Esophagus squamous epithelium (tissue), 5 donors: ENCODE results near the gene IER2. TPM values are rescaled to one million over a fixed set of nuclear protein-coding genes. Genes with fewer than 3 reads are reported as not detected.

Source experiments
- DNase-seq: peaks from one replicate; lab custom pipeline; 2025; lab: John Stamatoyannopoulos, UW
- H3K27ac ChIP-seq, 4 donors: fragments of 200-600 bp; sonication (generic); one replicate each; pipeline ENCODE4 v1.5.1; 2016 to 2019; ENCODE audit warnings: mild to moderate bottlenecking in 1 of 4
- H3K27me3 ChIP-seq, 4 donors: fragments of 200-600 bp; sonication (generic); 1 replicate in 3 of 4; 2 replicates in 1 of 4; pipeline versions ENCODE4 v1.5.1 to v1.6.0; 2017 to 2021; ENCODE audit warnings: antibody characterized with exemption in 1 of 4
- H3K36me3 ChIP-seq, 3 donors: fragments of 200-600 bp; sonication (generic); one replicate each; pipeline ENCODE4 v1.5.1; 2016 to 2019
- H3K4me1 ChIP-seq, 3 donors: fragments of 200-600 bp; sonication (generic); one replicate each; pipeline ENCODE4 v1.5.1; 2017 to 2019
- H3K4me3 ChIP-seq, 4 donors: fragments of 200-600 bp; sonication (generic); 1 replicate in 3 of 4; 2 replicates in 1 of 4; pipeline ENCODE4 v1.5.1; 2016 to 2019; ENCODE audit warnings: mild to moderate bottlenecking in 2 of 4, moderate library complexity in 1 of 4
- H3K9me3 ChIP-seq, 3 donors: fragments of 200-600 bp; sonication (generic); one replicate each; pipeline ENCODE4 v1.5.1; 2016 to 2019
- POLR2A ChIP-seq, 4 donors: fragments of 450-650 bp; IDR thresholded peaks; one replicate each; pipeline ENCODE4 v1.6.1; 2017; ENCODE audit warnings: antibody characterized with exemption in 4 of 4, mild to moderate bottlenecking in 4 of 4, moderate library complexity in 3 of 4
- WGBS, 2 donors: methylation state at CpG; one replicate each; pipeline ENCODE4 v1.1.5; 2018; 5-methylcytosine and 5-hydroxymethylcytosine counted together
- intact Hi-C: fragments of 100-400 bp; cut with DNase I; formaldehyde crosslinking; loops from one replicate; pipeline ENCODE4 v1.15.0; 2022
- total RNA-seq, 4 donors: library from RNA; depleted of rRNA; stranded (reverse); fragments of >200 nt; gene quantifications; one replicate each; pipeline ENCODE4 v1.1.0, GENCODE V29; 2016
- TF ChIP-seq, protein P1 (sequence below), 6 experiments: fragments of 450-650 bp in 4 of 6; fragments of 200-600 bp in 2 of 6; sonication (generic) in 2 of 6; IDR thresholded peaks; one replicate each; pipeline ENCODE4 v1.5.1; 2016 to 2019; ENCODE audit warnings: antibody characterized with exemption in 6 of 6, mild to moderate bottlenecking in 4 of 6, moderate library complexity in 4 of 6
- donor health status: DM: yes; HTN: yes; CAD: no.

Gene IER2
- total RNA-seq, 4 donors from 2014 or later: 46.5 to 118 (median 76.9) TPM

DNA sequence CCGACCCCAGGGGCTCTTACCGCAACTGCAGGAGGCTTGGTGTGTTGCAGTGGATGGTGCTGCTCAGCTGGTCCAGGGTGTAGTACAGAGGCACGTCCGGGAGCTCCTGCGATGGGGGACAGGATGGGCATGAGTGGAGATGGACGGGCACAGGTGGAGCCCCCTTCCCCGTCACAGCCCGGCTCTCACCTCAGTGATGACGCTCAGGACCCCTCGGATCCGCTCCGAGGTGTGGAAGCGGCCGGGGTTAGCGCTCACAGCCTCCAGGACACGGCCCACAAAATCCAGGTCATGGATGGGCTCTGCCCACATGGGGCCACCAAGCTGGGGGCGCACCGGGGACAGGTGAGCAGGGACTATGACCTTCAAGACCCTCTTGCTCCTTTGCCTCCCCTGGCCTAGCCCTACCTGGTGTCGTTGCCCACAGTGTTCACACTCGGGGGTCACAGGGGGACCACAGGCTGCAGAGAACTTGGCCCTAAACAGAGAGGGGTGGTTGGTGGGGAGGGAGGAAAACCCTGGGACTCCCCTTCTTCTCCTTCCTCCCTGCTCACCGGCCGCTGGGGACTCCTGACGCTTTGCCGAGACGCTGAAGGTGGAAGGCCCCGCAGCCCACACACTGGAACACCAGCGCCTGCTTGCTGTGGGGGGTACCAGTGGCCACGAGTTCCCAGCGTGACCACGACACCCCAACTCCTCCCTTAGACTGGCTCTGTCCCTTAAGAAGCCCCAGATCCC is 40.7 kb upstream of the IER2 start:
- no peak overlapping the region for H3K27ac ChIP-seq
- H3K4me3 ChIP-seq: no peak overlapping the region
- TF ChIP-seq, protein P1, sequence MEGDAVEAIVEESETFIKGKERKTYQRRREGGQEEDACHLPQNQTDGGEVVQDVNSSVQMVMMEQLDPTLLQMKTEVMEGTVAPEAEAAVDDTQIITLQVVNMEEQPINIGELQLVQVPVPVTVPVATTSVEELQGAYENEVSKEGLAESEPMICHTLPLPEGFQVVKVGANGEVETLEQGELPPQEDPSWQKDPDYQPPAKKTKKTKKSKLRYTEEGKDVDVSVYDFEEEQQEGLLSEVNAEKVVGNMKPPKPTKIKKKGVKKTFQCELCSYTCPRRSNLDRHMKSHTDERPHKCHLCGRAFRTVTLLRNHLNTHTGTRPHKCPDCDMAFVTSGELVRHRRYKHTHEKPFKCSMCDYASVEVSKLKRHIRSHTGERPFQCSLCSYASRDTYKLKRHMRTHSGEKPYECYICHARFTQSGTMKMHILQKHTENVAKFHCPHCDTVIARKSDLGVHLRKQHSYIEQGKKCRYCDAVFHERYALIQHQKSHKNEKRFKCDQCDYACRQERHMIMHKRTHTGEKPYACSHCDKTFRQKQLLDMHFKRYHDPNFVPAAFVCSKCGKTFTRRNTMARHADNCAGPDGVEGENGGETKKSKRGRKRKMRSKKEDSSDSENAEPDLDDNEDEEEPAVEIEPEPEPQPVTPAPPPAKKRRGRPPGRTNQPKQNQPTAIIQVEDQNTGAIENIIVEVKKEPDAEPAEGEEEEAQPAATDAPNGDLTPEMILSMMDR (IDR thresholded peaks at IDR 0.05): no peak
- no peak for TF ChIP-seq POLR2A (IDR thresholded peaks at IDR 0.05)
- no peaks in the 10 kb centered on the region for H3K27me3 ChIP-seq
- H3K4me1 ChIP-seq: peaks cover 0 to 5% (median 0%) of the 10 kb centered on the region in 3 donors
- intact Hi-C loops: no loop called here
- H3K9me3 ChIP-seq: no peaks in the 10 kb centered on the region
- peaks cover 0 to 87% (median 6%) of the 10 kb centered on the region in 3 donors for H3K36me3 ChIP-seq
- 92 to 94% methylated on average over 13 to 19 of the region's 30 CpGs for WGBS, 2 donors
- no peak for DNase-seq

DNA sequence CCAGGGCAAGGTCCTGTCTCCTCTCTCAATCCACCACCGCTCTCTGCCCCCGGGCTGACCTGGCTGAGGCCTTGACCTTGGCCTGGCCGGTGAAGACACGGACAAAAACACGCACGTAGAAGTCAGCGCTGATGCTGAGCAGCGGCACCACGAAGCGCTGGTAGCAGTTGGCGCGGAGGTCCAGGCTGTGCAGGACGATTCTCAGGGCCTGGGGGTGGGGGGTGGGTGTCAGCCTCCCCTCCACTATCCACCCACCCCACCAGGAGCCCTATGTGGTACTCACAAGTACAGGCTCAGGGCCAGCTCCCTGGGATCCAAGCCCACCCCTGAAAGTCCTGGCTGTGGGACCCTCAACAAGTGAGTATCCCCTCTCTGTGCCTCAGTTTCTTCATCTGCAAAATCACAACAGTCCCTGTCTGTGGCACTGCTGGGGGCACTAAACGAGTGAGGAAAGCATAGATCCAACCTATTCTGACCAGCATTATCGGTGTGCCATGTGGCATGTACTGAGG is 40.1 kb upstream of the IER2 start:
- Histone ChIP-seq H3K9me3 (no peaks in the 10 kb centered on the region), H3K27me3 (no peaks in the 10 kb centered on the region), H3K4me3 (no peak overlapping the region), H3K27ac (no peak overlapping the region), H3K36me3 (peaks cover 0 to 88% (median 6%) of the 10 kb centered on the region in 3 donors), H3K4me1 (peaks cover under 1 to 4% (median under 1%) of the 10 kb centered on the region in 3 donors)
- TF ChIP-seq, protein P1 (IDR thresholded peaks at IDR 0.05): no peak
- no peak for TF ChIP-seq POLR2A (IDR thresholded peaks at IDR 0.05)
- DNase-seq: no peak
- intact Hi-C loops: no loop called here
- 60 to 95% methylated on average over 1 to 7 of the region's 15 CpGs for WGBS, 2 donors

DNA sequence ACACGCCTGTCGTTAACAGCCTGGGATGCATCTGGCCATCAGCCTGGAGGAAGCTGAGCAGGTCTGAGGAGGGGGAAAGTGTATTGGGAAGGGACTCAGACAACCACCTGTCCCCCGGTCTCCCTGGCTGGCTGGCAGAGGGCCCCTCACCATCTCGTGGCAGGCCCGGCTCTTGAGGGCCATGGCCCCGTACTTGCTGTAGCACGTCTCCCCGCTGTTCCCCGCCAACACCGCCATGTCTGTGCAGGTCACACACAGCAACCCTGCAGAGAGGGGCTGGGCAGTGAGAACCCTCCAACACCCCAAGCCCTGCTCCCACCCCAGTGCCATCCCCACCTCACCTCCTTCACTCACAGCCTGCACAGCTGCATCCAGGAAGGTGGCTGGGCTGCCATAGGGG is 37.7 kb upstream of the IER2 start:
- H3K36me3 ChIP-seq: peaks cover 0 to 69% (median 6%) of the 10 kb centered on the region in 3 donors
- WGBS, 2 donors: 81 to 94% methylated on average over 6 to 8 of the region's 10 CpGs
- no peaks in the 10 kb centered on the region for H3K27me3 ChIP-seq
- no peak for DNase-seq
- intact Hi-C loops: no loop called here
- H3K4me1 ChIP-seq: peaks cover 10 to 26% (median 16%) of the 10 kb centered on the region in 3 donors
- TF ChIP-seq POLR2A (IDR thresholded peaks at IDR 0.05): no peak
- TF ChIP-seq, protein P1 (IDR thresholded peaks at IDR 0.05): no peak
- no peak overlapping the region for H3K4me3 ChIP-seq
- H3K9me3 ChIP-seq: no peaks in the 10 kb centered on the region
- H3K27ac ChIP-seq: no peak overlapping the region

DNA sequence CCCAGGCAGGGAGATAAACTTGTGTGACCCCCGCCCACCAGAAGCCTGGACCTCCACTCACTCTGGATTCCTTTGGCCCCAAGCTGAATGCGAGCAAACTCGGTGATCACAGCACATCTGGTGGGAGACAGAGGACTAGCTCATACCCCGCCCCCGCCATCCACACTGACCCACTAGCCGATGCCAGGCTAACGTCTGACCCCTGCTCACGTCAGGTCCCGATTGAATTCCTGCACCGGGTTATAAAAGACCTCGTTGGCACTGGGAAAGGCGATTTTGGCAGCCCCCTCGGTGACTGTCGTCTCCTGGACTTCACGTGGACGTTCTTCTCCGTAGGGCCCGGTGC is 34.3 kb upstream of the IER2 start:
- TF ChIP-seq POLR2A (IDR thresholded peaks at IDR 0.05): no peak
- TF ChIP-seq, protein P1 (IDR thresholded peaks at IDR 0.05): no peak
- intact Hi-C loops: no loop called here
- H3K4me1 ChIP-seq: peaks cover 33 to 53% (median 37%) of the 10 kb centered on the region in 3 donors

More for the DNA sequence above, 34.3 kb upstream of the IER2 start:
- DNase-seq: no peak
- Histone ChIP-seq H3K36me3 (peaks cover 0 to 40% (median 0%) of the 10 kb centered on the region in 3 donors), H3K27me3 (no peaks in the 10 kb centered on the region), H3K9me3 (no peaks in the 10 kb centered on the region), H3K4me3 (peak overlapping the region; percentile 79 to 99 (median 98)), H3K27ac (peak overlapping the region; percentile 86 to 90 (median 88))
- WGBS, 2 donors: 0% methylated on average over 5 of the region's 18 CpGs; no CpG with 5 or more reads in 1 of the 2 donors
